GM23338 (cell line): Measurements from ENCODE around the gene SMIM5. TPM values are rescaled to one million over a fixed set of nuclear protein-coding genes. Genes with fewer than 3 reads are reported as not detected.

Experiments
- ATAC-seq: fragments of 200-7000 bp; cut with Tn5 transposase; 3 replicates; pipeline ENCODE4 v1.9.1; 2020
- DNase-seq: peaks from one replicate; pipeline ENCODE4 v3.0.0-alpha.2; 2015; ENCODE audit warnings: low spot score
- H2AFZ ChIP-seq: fragments of 200-600 bp; sonication (generic); 2 replicates; pipeline ENCODE4 v1.8.0; 2016; ENCODE audit warnings: antibody characterized with exemption, mild to moderate bottlenecking, moderate library complexity
- H3F3A ChIP-seq: fragments of 200-600 bp; sonication (generic); replicated peaks from 2 replicates; pipeline ENCODE4 v1.8.0; 2017; ENCODE audit warnings: antibody characterized with exemption, mixed run types, low read depth
- H3K27ac ChIP-seq: fragments of 200-600 bp; sonication (generic); 2 replicates; pipeline ENCODE4 v1.6.1; 2016; ENCODE audit warnings: low read depth
- H3K27me3 ChIP-seq: fragments of 200-600 bp; sonication (generic); 2 replicates; pipeline ENCODE4 v1.8.0; 2016; ENCODE audit warnings: mild to moderate bottlenecking, mixed run types, moderate library complexity; ENCODE audit not compliant: insufficient read depth
- H3K36me3 ChIP-seq: fragments of 200-600 bp; sonication (generic); 2 replicates; pipeline ENCODE4 v1.8.0; 2016; ENCODE audit warnings: mild to moderate bottlenecking; ENCODE audit not compliant: insufficient read depth
- H3K4me1 ChIP-seq: fragments of 200-600 bp; sonication (generic); 2 replicates; pipeline ENCODE4 v1.8.0; 2016; ENCODE audit warnings: mild to moderate bottlenecking, moderate library complexity; ENCODE audit not compliant: insufficient read depth
- H3K4me2 ChIP-seq: fragments of 200-600 bp; sonication (generic); 2 replicates; pipeline ENCODE4 v1.7.1; 2017; ENCODE audit warnings: mixed run types
- H3K4me3 ChIP-seq: fragments of 200-600 bp; sonication (generic); 2 replicates; pipeline ENCODE4 v1.6.1; 2016; ENCODE audit warnings: mixed run types
- H3K79me2 ChIP-seq: fragments of 200-600 bp; sonication (generic); replicated peaks from 2 replicates; pipeline ENCODE4 v1.8.0; 2017; ENCODE audit warnings: mild to moderate bottlenecking; ENCODE audit not compliant: insufficient read depth
- H3K9me2 ChIP-seq: fragments of 200-600 bp; sonication (generic); 2 replicates; pipeline ENCODE4 v1.8.0; 2017; ENCODE audit not compliant: insufficient read depth
- H4K20me1 ChIP-seq: fragments of 200-600 bp; sonication (generic); replicated peaks from 2 replicates; pipeline ENCODE4 v1.8.0; 2017; ENCODE audit warnings: mild to moderate bottlenecking; ENCODE audit not compliant: insufficient read depth
- H3K27ac Mint-ChIP-seq: 2 replicates; pipeline ENCODE4 v1.8.0; 2020; ENCODE audit warnings: inconsistent platforms, mild to moderate bottlenecking, moderate library complexity, mixed read lengths
- H3K27me3 Mint-ChIP-seq: 3 replicates; pipeline ENCODE4 v1.8.0; 2022; ENCODE audit warnings: low read depth, mild to moderate bottlenecking, moderate library complexity, mixed read lengths, inconsistent platforms; ENCODE audit not compliant: insufficient read depth, poor library complexity
- H3K36me3 Mint-ChIP-seq: 3 replicates; pipeline ENCODE4 v1.8.0; 2021; ENCODE audit warnings: low read depth, mild to moderate bottlenecking, inconsistent platforms, moderate library complexity, mixed read lengths
- H3K4me1 Mint-ChIP-seq: 3 replicates; pipeline ENCODE4 v1.8.0; 2020; ENCODE audit warnings: mild to moderate bottlenecking, inconsistent platforms, mixed read lengths
- H3K4me3 Mint-ChIP-seq: 3 replicates; pipeline ENCODE4 v1.8.0; 2021; ENCODE audit warnings: moderate library complexity, mild to moderate bottlenecking, inconsistent platforms, mixed read lengths
- H3K9me3 Mint-ChIP-seq: 3 replicates; pipeline ENCODE4 v1.8.0; 2020; ENCODE audit warnings: moderate library complexity, mild to moderate bottlenecking, inconsistent platforms, mixed read lengths
- CREB1 ChIP-seq: fragments of 250-450 bp; sonication (Bioruptor Pico); IDR thresholded peaks from 2 replicates; pipeline ENCODE4 v1.5.0; 2020; ENCODE audit warnings: low read depth, mild to moderate bottlenecking, moderate library complexity
- CTCF ChIP-seq, 2 experiments: fragments of 200-600 bp in 1 of 2; sonication (generic) in 1 of 2; conservative IDR thresholded peaks; 2 replicates each; pipeline versions ENCODE4 v1.5.1 to v1.6.1; 2016 to 2017; ENCODE audit warnings: antibody characterized with exemption in 2 of 2, low read depth in 2 of 2, mild to moderate bottlenecking in 2 of 2, moderate library complexity in 1 of 2
- EZH2 ChIP-seq: fragments of 200-600 bp; sonication (generic); IDR thresholded peaks from one replicate; pipeline ENCODE4 v1.8.0; 2017; ENCODE audit warnings: antibody characterized with exemption, mild to moderate bottlenecking, low read depth; ENCODE audit not compliant: unreplicated experiment
- EZH2phosphoT487 ChIP-seq: fragments of 200-600 bp; sonication (generic); IDR thresholded peaks from one replicate; pipeline ENCODE4 v1.8.1; 2018; ENCODE audit warnings: antibody characterized with exemption; ENCODE audit not compliant: unreplicated experiment
- JUNB ChIP-seq: IDR thresholded peaks from one replicate; pipeline ENCODE4 v1.6.1; 2016; ENCODE audit warnings: antibody characterized with exemption; ENCODE audit not compliant: unreplicated experiment
- NANOG ChIP-seq: IDR thresholded peaks from 2 replicates; pipeline ENCODE4 v1.6.1; 2016; ENCODE audit warnings: antibody characterized with exemption, borderline replicate concordance
- POLR2AphosphoS5 ChIP-seq: IDR thresholded peaks from 2 replicates; pipeline ENCODE4 v1.6.1; 2016; ENCODE audit warnings: antibody characterized with exemption, low read depth
- STAT1 ChIP-seq: IDR thresholded peaks from one replicate; pipeline ENCODE4 v1.6.1; 2016; ENCODE audit warnings: antibody characterized with exemption; ENCODE audit not compliant: unreplicated experiment
- ZNF114 ChIP-seq: fragments of 250-450 bp; sonication (Bioruptor Pico); IDR thresholded peaks from 2 replicates; pipeline ENCODE4 v1.5.0; 2020; ENCODE audit warnings: mild to moderate bottlenecking, moderate library complexity
- ZNF331 ChIP-seq: fragments of 250-450 bp; sonication (Bioruptor Pico); IDR thresholded peaks from 2 replicates; pipeline ENCODE4 v1.5.0; 2020; ENCODE audit warnings: low read depth, mild to moderate bottlenecking, moderate library complexity
- polyA plus RNA-seq: library from polyadenylated mRNA; unstranded; fragments of >200 nt; fragmentation: Nextera tagmentation; extraction: Ambion mirVana; gene quantifications from 2 replicates; pipeline ENCODE4 v1.2.1, GENCODE V29; 2016
- total RNA-seq: library from RNA; depleted of rRNA; stranded (reverse); fragments of >200 nt; shearing (Covaris generic); gene quantifications from 2 replicates; pipeline ENCODE4 v1.2.3, GENCODE V29; 2014
- TF ChIP-seq, protein P1 (sequence below): fragments of 250-450 bp; sonication (Bioruptor Pico); IDR thresholded peaks from 2 replicates; pipeline ENCODE4 v1.5.0; 2020; ENCODE audit warnings: mild to moderate bottlenecking, moderate library complexity
- TF ChIP-seq, protein P2 (sequence below): IDR thresholded peaks from 2 replicates; pipeline ENCODE4 v1.6.1; 2016; ENCODE audit warnings: antibody characterized with exemption
- TF ChIP-seq, protein P3 (sequence below): IDR thresholded peaks from one replicate; pipeline ENCODE4 v1.6.1; 2018; ENCODE audit warnings: antibody characterized with exemption; ENCODE audit not compliant: unreplicated experiment

SMIM5 gene
- total and polyA plus RNA-seq, 2 experiments from 2014 or later: 0.16 TPM; not detected in 1

DNA sequence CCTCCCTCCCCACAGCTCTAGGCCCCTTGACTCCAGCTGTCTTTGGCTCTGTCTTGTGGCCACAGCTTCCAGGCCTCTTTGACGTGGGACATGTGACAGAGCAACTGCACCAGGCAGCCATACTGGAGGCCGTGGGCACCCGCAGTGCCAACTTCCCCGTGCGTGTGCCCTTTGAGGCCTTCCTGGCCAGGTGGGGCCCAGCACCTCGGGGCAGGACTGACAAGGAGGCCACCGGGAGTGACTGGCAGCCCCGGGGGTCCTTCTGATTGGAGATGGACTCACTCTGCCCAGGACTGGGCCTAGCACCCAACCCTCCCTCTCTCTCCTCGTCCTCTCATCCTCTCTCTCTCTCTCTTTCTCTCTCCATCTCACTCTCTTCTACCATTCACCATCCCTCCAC is 30.1 kb upstream of the SMIM5 start:
- no peak overlapping the region for H3K4me3 ChIP-seq
- Mint-ChIP-seq H3K27ac (no peak overlapping the region), H3K27me3 (peaks cover 15% of the 10 kb centered on the region), H3K4me1 (no peaks in the 10 kb centered on the region), H3K9me3 (no peaks in the 10 kb centered on the region), H3K36me3 (no peaks in the 10 kb centered on the region; the same call in 2 of the 3 replicates), H3K4me3 (no peak overlapping the region)
- H3K79me2 ChIP-seq: no peaks in the 10 kb centered on the region
- no peak for DNase-seq
- H3F3A ChIP-seq: no peaks in the 10 kb centered on the region
- no peaks in the 10 kb centered on the region for H3K27me3 ChIP-seq
- no peak overlapping the region for H3K4me2 ChIP-seq
- TF ChIP-seq CTCF (conservative IDR thresholded peaks at IDR 0.05; ENCODE audit: low read depth in 2 of 2) (no peak), ZNF114 (CRISPR knock-in tag) (no peak), EZH2phosphoT487 (no peak), STAT1 (no peak), CREB1 (CRISPR knock-in tag) (no peak), ZNF331 (CRISPR knock-in tag) (no peak), POLR2AphosphoS5 (no peak), JUNB (no peak), NANOG (no peak), EZH2 (no peak)
- TF ChIP-seq, protein P1, sequence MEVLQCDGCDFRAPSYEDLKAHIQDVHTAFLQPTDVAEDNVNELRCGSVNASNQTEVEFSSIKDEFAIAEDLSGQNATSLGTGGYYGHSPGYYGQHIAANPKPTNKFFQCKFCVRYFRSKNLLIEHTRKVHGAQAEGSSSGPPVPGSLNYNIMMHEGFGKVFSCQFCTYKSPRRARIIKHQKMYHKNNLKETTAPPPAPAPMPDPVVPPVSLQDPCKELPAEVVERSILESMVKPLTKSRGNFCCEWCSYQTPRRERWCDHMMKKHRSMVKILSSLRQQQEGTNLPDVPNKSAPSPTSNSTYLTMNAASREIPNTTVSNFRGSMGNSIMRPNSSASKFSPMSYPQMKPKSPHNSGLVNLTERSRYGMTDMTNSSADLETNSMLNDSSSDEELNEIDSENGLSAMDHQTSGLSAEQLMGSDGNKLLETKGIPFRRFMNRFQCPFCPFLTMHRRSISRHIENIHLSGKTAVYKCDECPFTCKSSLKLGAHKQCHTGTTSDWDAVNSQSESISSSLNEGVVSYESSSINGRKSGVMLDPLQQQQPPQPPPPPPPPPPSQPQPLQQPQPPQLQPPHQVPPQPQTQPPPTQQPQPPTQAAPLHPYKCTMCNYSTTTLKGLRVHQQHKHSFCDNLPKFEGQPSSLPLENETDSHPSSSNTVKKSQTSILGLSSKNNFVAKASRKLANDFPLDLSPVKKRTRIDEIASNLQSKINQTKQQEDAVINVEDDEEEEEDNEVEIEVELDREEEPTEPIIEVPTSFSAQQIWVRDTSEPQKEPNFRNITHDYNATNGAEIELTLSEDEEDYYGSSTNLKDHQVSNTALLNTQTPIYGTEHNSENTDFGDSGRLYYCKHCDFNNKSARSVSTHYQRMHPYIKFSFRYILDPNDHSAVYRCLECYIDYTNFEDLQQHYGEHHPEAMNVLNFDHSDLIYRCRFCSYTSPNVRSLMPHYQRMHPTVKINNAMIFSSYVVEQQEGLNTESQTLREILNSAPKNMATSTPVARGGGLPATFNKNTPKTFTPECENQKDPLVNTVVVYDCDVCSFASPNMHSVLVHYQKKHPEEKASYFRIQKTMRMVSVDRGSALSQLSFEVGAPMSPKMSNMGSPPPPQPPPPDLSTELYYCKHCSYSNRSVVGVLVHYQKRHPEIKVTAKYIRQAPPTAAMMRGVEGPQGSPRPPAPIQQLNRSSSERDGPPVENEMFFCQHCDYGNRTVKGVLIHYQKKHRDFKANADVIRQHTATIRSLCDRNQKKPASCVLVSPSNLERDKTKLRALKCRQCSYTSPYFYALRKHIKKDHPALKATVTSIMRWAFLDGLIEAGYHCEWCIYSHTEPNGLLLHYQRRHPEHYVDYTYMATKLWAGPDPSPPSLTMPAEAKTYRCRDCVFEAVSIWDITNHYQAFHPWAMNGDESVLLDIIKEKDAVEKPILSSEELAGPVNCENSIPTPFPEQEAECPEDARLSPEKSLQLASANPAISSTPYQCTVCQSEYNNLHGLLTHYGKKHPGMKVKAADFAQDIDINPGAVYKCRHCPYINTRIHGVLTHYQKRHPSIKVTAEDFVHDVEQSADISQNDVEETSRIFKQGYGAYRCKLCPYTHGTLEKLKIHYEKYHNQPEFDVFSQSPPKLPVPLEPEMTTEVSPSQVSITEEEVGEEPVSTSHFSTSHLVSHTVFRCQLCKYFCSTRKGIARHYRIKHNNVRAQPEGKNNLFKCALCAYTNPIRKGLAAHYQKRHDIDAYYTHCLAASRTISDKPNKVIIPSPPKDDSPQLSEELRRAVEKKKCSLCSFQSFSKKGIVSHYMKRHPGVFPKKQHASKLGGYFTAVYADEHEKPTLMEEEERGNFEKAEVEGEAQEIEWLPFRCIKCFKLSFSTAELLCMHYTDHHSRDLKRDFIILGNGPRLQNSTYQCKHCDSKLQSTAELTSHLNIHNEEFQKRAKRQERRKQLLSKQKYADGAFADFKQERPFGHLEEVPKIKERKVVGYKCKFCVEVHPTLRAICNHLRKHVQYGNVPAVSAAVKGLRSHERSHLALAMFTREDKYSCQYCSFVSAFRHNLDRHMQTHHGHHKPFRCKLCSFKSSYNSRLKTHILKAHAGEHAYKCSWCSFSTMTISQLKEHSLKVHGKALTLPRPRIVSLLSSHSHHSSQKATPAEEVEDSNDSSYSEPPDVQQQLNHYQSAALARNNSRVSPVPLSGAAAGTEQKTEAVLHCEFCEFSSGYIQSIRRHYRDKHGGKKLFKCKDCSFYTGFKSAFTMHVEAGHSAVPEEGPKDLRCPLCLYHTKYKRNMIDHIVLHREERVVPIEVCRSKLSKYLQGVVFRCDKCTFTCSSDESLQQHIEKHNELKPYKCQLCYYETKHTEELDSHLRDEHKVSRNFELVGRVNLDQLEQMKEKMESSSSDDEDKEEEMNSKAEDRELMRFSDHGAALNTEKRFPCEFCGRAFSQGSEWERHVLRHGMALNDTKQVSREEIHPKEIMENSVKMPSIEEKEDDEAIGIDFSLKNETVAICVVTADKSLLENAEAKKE: no peak
- TF ChIP-seq, protein P2, sequence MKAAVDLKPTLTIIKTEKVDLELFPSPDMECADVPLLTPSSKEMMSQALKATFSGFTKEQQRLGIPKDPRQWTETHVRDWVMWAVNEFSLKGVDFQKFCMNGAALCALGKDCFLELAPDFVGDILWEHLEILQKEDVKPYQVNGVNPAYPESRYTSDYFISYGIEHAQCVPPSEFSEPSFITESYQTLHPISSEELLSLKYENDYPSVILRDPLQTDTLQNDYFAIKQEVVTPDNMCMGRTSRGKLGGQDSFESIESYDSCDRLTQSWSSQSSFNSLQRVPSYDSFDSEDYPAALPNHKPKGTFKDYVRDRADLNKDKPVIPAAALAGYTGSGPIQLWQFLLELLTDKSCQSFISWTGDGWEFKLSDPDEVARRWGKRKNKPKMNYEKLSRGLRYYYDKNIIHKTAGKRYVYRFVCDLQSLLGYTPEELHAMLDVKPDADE: no peak
- TF ChIP-seq, protein P3, sequence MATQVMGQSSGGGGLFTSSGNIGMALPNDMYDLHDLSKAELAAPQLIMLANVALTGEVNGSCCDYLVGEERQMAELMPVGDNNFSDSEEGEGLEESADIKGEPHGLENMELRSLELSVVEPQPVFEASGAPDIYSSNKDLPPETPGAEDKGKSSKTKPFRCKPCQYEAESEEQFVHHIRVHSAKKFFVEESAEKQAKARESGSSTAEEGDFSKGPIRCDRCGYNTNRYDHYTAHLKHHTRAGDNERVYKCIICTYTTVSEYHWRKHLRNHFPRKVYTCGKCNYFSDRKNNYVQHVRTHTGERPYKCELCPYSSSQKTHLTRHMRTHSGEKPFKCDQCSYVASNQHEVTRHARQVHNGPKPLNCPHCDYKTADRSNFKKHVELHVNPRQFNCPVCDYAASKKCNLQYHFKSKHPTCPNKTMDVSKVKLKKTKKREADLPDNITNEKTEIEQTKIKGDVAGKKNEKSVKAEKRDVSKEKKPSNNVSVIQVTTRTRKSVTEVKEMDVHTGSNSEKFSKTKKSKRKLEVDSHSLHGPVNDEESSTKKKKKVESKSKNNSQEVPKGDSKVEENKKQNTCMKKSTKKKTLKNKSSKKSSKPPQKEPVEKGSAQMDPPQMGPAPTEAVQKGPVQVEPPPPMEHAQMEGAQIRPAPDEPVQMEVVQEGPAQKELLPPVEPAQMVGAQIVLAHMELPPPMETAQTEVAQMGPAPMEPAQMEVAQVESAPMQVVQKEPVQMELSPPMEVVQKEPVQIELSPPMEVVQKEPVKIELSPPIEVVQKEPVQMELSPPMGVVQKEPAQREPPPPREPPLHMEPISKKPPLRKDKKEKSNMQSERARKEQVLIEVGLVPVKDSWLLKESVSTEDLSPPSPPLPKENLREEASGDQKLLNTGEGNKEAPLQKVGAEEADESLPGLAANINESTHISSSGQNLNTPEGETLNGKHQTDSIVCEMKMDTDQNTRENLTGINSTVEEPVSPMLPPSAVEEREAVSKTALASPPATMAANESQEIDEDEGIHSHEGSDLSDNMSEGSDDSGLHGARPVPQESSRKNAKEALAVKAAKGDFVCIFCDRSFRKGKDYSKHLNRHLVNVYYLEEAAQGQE: no peak
- H4K20me1 ChIP-seq: no peaks in the 10 kb centered on the region
- H3K27ac ChIP-seq: no peak overlapping the region
- no peaks in the 10 kb centered on the region for H3K4me1 ChIP-seq
- H3K36me3 ChIP-seq: no peaks in the 10 kb centered on the region
- no peak for ATAC-seq
- no peaks in the 10 kb centered on the region for H3K9me2 ChIP-seq
- no peak overlapping the region for H2AFZ ChIP-seq
